IMR-90 (cell line): ENCODE measurements around the gene SPG11. TPM values are rescaled to one million over a fixed set of nuclear protein-coding genes. Genes with fewer than 3 reads are reported as not detected.

ENCODE experiments used
- ATAC-seq: fragments of 200-7000 bp; cut with Tn5 transposase; 2 replicates; pipeline ENCODE4 v1.9.1; 2020; ENCODE audit warnings: low read depth, mild to moderate bottlenecking, moderate library complexity
- BruUV-seq: library from RNA; stranded (reverse); fragments of 400-500 nt; replicated peaks from 2 replicates; lab custom pipeline; 2021; lab: Mats Ljungman, UMichigan
- CTCF ChIA-PET: fragments of 300-600 bp; formaldehyde crosslinking; extraction: SDS; loops from one replicate; lab custom pipeline; 2021; ENCODE audit warnings: antibody characterized with exemption; lab: Yijun Ruan, JAX
- POLR2A ChIA-PET: fragments of 300-600 bp; sonication (Branson Sonifier 250); formaldehyde crosslinking; loops from one replicate; lab custom pipeline; 2022; ENCODE audit warnings: antibody characterized with exemption; ENCODE audit not compliant: unreplicated experiment; lab: Charles Lee
- DNase-seq: peaks from one replicate; pipeline ENCODE4 v3.0.0; 2013
- H2AFZ ChIP-seq: replicated peaks from 2 replicates; pipeline ENCODE3; 2013; ENCODE audit warnings: low read length, mild to moderate bottlenecking; ENCODE audit not compliant: poor library complexity
- H2AK5ac ChIP-seq: 2 replicates; pipeline ENCODE4 v1.6.1; 2013; ENCODE audit warnings: low read depth, low read length, inconsistent platforms
- H2AK9ac ChIP-seq: replicated peaks from 2 replicates; pipeline ENCODE3; 2013; ENCODE audit warnings: mild to moderate bottlenecking, low read depth, low read length, moderate library complexity; ENCODE audit not compliant: poor library complexity
- H2BK120ac ChIP-seq: 2 replicates; pipeline ENCODE4 v1.6.1; 2013; ENCODE audit warnings: low read depth, low read length, inconsistent platforms
- H2BK15ac ChIP-seq: 3 replicates; pipeline ENCODE4 v1.6.1; 2013; ENCODE audit warnings: low read depth, low read length, inconsistent platforms
- H2BK20ac ChIP-seq: 2 replicates; pipeline ENCODE4 v1.6.1; 2013; ENCODE audit warnings: low read depth, mild to moderate bottlenecking, inconsistent platforms, low read length, moderate library complexity
- H2BK5ac ChIP-seq: 2 replicates; pipeline ENCODE4 v1.6.1; 2013; ENCODE audit warnings: mild to moderate bottlenecking, low read depth, low read length, inconsistent platforms; ENCODE audit not compliant: poor library complexity, severe bottlenecking
- H3K14ac ChIP-seq: replicated peaks from 2 replicates; pipeline ENCODE4 v1.6.1; 2013; ENCODE audit warnings: low read depth, low read length, inconsistent platforms
- H3K18ac ChIP-seq: 2 replicates; pipeline ENCODE4 v1.6.1; 2013; ENCODE audit warnings: low read depth, low read length, control low read depth
- H3K23ac ChIP-seq: 2 replicates; pipeline ENCODE4 v1.6.1; 2013; ENCODE audit warnings: low read depth, low read length, inconsistent platforms
- H3K27ac ChIP-seq: 2 replicates; pipeline ENCODE4 v1.5.1; 2013; ENCODE audit warnings: mild to moderate bottlenecking, control low read depth, low read length; ENCODE audit not compliant: insufficient read depth
- H3K27me3 ChIP-seq: 2 replicates; pipeline ENCODE4 v1.6.1; 2013; ENCODE audit warnings: low read length; ENCODE audit not compliant: control insufficient read depth, insufficient read depth
- H3K36me3 ChIP-seq: 2 replicates; pipeline ENCODE4 v1.6.1; 2013; ENCODE audit warnings: low read length, mixed read lengths; ENCODE audit not compliant: control insufficient read depth, insufficient read depth
- H3K4ac ChIP-seq: 2 replicates; pipeline ENCODE4 v1.6.1; 2013; ENCODE audit warnings: low read depth, low read length, inconsistent platforms
- H3K4me1 ChIP-seq: 2 replicates; pipeline ENCODE4 v1.6.1; 2013; ENCODE audit warnings: low read length, mixed read lengths; ENCODE audit not compliant: control insufficient read depth, insufficient read depth
- H3K4me2 ChIP-seq: 2 replicates; pipeline ENCODE4 v1.6.1; 2013; ENCODE audit warnings: low read depth, mild to moderate bottlenecking, control low read depth, low read length, moderate library complexity
- H3K4me3 ChIP-seq: 2 replicates; pipeline ENCODE4 v1.5.1; 2013; ENCODE audit warnings: low read depth, mild to moderate bottlenecking, control low read depth, low read length, moderate library complexity; ENCODE audit not compliant: insufficient read depth
- H3K56ac ChIP-seq: 2 replicates; pipeline ENCODE4 v1.6.1; 2013; ENCODE audit warnings: low read length, inconsistent platforms; ENCODE audit not compliant: insufficient read depth; ENCODE audit errors: extremely low read depth
- H3K79me1 ChIP-seq, 2 experiments: 2 replicates each; pipeline ENCODE4 v1.6.1; 2013; ENCODE audit warnings: low read length in 2 of 2, inconsistent platforms in 1 of 2, low read depth in 1 of 2
- H3K9ac ChIP-seq: 2 replicates; pipeline ENCODE4 v1.6.1; 2013; ENCODE audit warnings: low read depth, low read length, control low read depth
- H3K9me1 ChIP-seq: 2 replicates; pipeline ENCODE4 v1.6.1; 2013; ENCODE audit warnings: low read length, inconsistent platforms; ENCODE audit not compliant: insufficient read depth
- H3K9me3 ChIP-seq: 2 replicates; pipeline ENCODE4 v1.6.1; 2013; ENCODE audit warnings: low read length; ENCODE audit not compliant: control insufficient read depth, insufficient read depth
- H4K20me1 ChIP-seq: 2 replicates; pipeline ENCODE4 v1.6.1; 2013; ENCODE audit warnings: low read length, inconsistent platforms; ENCODE audit not compliant: insufficient read depth
- H4K5ac ChIP-seq: 2 replicates; pipeline ENCODE4 v1.6.1; 2013; ENCODE audit warnings: mild to moderate bottlenecking, low read depth, low read length, control low read depth
- H4K8ac ChIP-seq, 2 experiments: 2 replicates each; pipeline ENCODE4 v1.6.1; 2013; ENCODE audit warnings: low read depth in 2 of 2, low read length in 2 of 2, control low read depth in 1 of 2, inconsistent platforms in 1 of 2
- H4K91ac ChIP-seq: 2 replicates; pipeline ENCODE4 v1.6.1; 2013; ENCODE audit warnings: low read depth, low read length, inconsistent platforms; ENCODE audit not compliant: insufficient read depth
- NFE2L2 ChIP-seq: fragments of 150-350 bp; IDR thresholded peaks from 2 replicates; pipeline ENCODE4 v1.6.1; 2016; ENCODE audit warnings: low read depth, mild to moderate bottlenecking, low read length
- RFX5 ChIP-seq: IDR thresholded peaks from 2 replicates; pipeline ENCODE4 v1.8.0; 2012; ENCODE audit warnings: low read depth, mild to moderate bottlenecking, low read length, moderate library complexity
- SMC3 ChIP-seq: fragments of 150-350 bp; IDR thresholded peaks from 2 replicates; pipeline ENCODE4 v1.6.1; 2016; ENCODE audit warnings: low read depth, mild to moderate bottlenecking, antibody characterized with exemption, low read length, moderate library complexity
- WGBS, 2 experiments: methylation state at CpG; one replicate each; pipeline versions ENCODE4 v1.1.5 to v1.1.7; 2013; ENCODE audit warnings: missing lambda C conversion rate in 2 of 2; ENCODE audit not compliant: insufficient read length in 1 of 2; ENCODE audit errors: extremely low coverage in 2 of 2; 5-methylcytosine and 5-hydroxymethylcytosine counted together
- dilution Hi-C: fragments of 300-500 bp; cut with HindIII; formaldehyde crosslinking; loops from one replicate; pipeline ENCODE4 v1.14.3; 2018; ENCODE audit warnings: low sequenced_read_pairs; ENCODE audit not compliant: unreplicated experiment
- in situ Hi-C: fragments of 300-500 bp; cut with MboI; formaldehyde crosslinking; loops from 3 replicates; pipeline ENCODE4 v1.14.3; 2019; ENCODE audit warnings: low sequenced_read_pairs, inconsistent platforms, mixed read lengths
- intact Hi-C: fragments of 100-400 bp; cut with micrococcal nuclease; formaldehyde crosslinking; loops from 2 replicates; pipeline ENCODE4 v1.10.0; 2022
- polyA plus RNA-seq, 3 experiments: library from polyadenylated mRNA; depleted of rRNA; stranded (reverse); fragments of >200 nt; gene quantifications; 2 replicates each; pipeline ENCODE4 v1.2.3, GENCODE V29; 2012; ENCODE audit warnings: low replicate concordance in 1 of 3
- total RNA-seq: library from RNA; depleted of rRNA; stranded (reverse); fragments of >200 nt; gene quantifications from 2 replicates; pipeline ENCODE4 v1.2.3, GENCODE V29; 2012

SPG11 gene
- total and polyA plus RNA-seq, 2 of the 4 experiments (the other 2 are of a cell fraction), result 30.8 to 32.6 TPM

GRCh38 chr15:44616974-44617373 is 46.5 kb downstream of the SPG11 start:
- Histone ChIP-seq H2AK9ac (no peak overlapping the region), H4K91ac (no peak overlapping the region), H3K36me3 (peaks cover 27% of the 10 kb centered on the region), H2BK5ac (no peak overlapping the region), H3K23ac (no peak overlapping the region), H3K27ac (no peak overlapping the region), H3K4me2 (no peak overlapping the region), H2AFZ (no peak overlapping the region), H3K9ac (no peak overlapping the region), H3K56ac (no peak overlapping the region), H2AK5ac (no peak overlapping the region), H4K8ac (no peak overlapping the region), H3K4me3 (no peak overlapping the region), H3K4me1 (no peaks in the 10 kb centered on the region), H2BK20ac (no peak overlapping the region), H3K14ac (no peak overlapping the region), H3K79me1 (no peaks in the 10 kb centered on the region), H3K9me3 (no peaks in the 10 kb centered on the region), H3K18ac (no peak overlapping the region), H4K5ac (no peak overlapping the region), H3K27me3 (no peaks in the 10 kb centered on the region), H2BK120ac (no peak overlapping the region), H2BK15ac (no peak overlapping the region), H3K4ac (no peak overlapping the region), H3K9me1 (no peaks in the 10 kb centered on the region), H4K20me1 (no peaks in the 10 kb centered on the region)
- no TSS peak for BruUV-seq
- CTCF ChIA-PET, result no interaction called here
- no peak for DNase-seq
- in situ Hi-C loops, result no loop called here
- dilution Hi-C loops, result no loop called here
- intact Hi-C loops, result no loop called here
- TF ChIP-seq SMC3 (no peak), NFE2L2 (no peak), RFX5 (no peak)
- WGBS, 2 experiments, result no CpG with 5 or more reads among the region's 2 CpGs
- no peak for ATAC-seq
- POLR2A ChIA-PET, result no interaction called here
